CD4-positive, alpha-beta T cell (primary cell): ENCODE results near the gene PSG11. TPM values are rescaled to one million over a fixed set of nuclear protein-coding genes. Genes with fewer than 3 reads are reported as not detected.
"Not testable (repeated sequence)": the region's sequence is repeated elsewhere in the genome, so short reads cannot be mapped to it uniquely, and the experiment has no call there.

ENCODE experiments used
- ATAC-seq: fragments of 200-7000 bp; cut with Tn5 transposase; one replicate; pipeline ENCODE4 v1.10.0; 2022; ENCODE audit warnings: mild to moderate bottlenecking; ENCODE audit not compliant: poor library complexity
- CTCF ChIA-PET: fragments of 350-600 bp; sonication (Branson Sonifier 250); formaldehyde crosslinking; loops from one replicate; lab custom pipeline; 2021; ENCODE audit warnings: antibody characterized with exemption, inconsistent platforms; lab: Charles Lee
- POLR2A ChIA-PET: fragments of 350-600 bp; sonication (Branson Sonifier 250); formaldehyde crosslinking; loops from one replicate; lab custom pipeline; 2021; ENCODE audit warnings: antibody characterized with exemption, inconsistent platforms; lab: Charles Lee
- DNase-seq, 14 experiments: peaks; one replicate each; pipeline ENCODE4 v3.0.0-alpha.2; 2013 to 2020; ENCODE audit warnings: mixed read lengths in 2 of 14
- H3K27ac ChIP-seq, 2 donors: one replicate each; pipeline versions ENCODE4 v1.5.1 to v1.7.0; 2013; ENCODE audit warnings: low read length in 2 of 2, low read depth in 1 of 2, mild to moderate bottlenecking in 1 of 2
- H3K27me3 ChIP-seq, 2 experiments: 1 replicate in 1 of 2; 2 replicates in 1 of 2; pipeline versions ENCODE4 v1.6.1 to v1.7.0; 2013; ENCODE audit warnings: low read length in 2 of 2, control low read depth in 1 of 2, mild to moderate bottlenecking in 1 of 2, moderate library complexity in 1 of 2; ENCODE audit not compliant: insufficient read depth in 2 of 2, control insufficient read depth in 1 of 2
- H3K36me3 ChIP-seq: one replicate; pipeline ENCODE4 v1.6.1; 2013; ENCODE audit warnings: low read length, control low read depth; ENCODE audit not compliant: insufficient read depth
- H3K4me1 ChIP-seq: one replicate; pipeline ENCODE4 v1.6.1; 2013; ENCODE audit warnings: low read length, control low read depth; ENCODE audit not compliant: insufficient read depth
- H3K4me3 ChIP-seq: one replicate; pipeline ENCODE4 v1.5.1; 2013; ENCODE audit warnings: mild to moderate bottlenecking, low read length, moderate library complexity
- H3K9me3 ChIP-seq, 2 experiments: 1 replicate in 1 of 2; 2 replicates in 1 of 2; pipeline versions ENCODE4 v1.6.1 to v1.7.0; 2013; ENCODE audit warnings: low read length in 2 of 2, mild to moderate bottlenecking in 2 of 2, control low read depth in 1 of 2, moderate library complexity in 1 of 2; ENCODE audit not compliant: control insufficient read depth in 1 of 2, insufficient read depth in 1 of 2
- H3K27ac Mint-ChIP-seq: one replicate; pipeline ENCODE4 v1.8.0; 2020; ENCODE audit warnings: mixed read lengths
- H3K27me3 Mint-ChIP-seq: one replicate; pipeline ENCODE4 v1.8.0; 2021; ENCODE audit warnings: mixed read lengths
- H3K36me3 Mint-ChIP-seq: one replicate; pipeline ENCODE4 v1.8.0; 2021; ENCODE audit warnings: low read depth, mixed read lengths
- H3K4me1 Mint-ChIP-seq: one replicate; pipeline ENCODE4 v1.8.0; 2021; ENCODE audit warnings: low read depth, mixed read lengths
- H3K4me3 Mint-ChIP-seq: one replicate; pipeline ENCODE4 v1.8.0; 2020; ENCODE audit warnings: mild to moderate bottlenecking, mixed read lengths
- H3K9me3 Mint-ChIP-seq: one replicate; pipeline ENCODE4 v1.8.0; 2020; ENCODE audit warnings: mixed read lengths
- intact Hi-C, 2 experiments: fragments of 100-400 bp; cut with DNase I in 1 of 2; cut with micrococcal nuclease in 1 of 2; formaldehyde crosslinking; loops; one replicate each; pipeline versions ENCODE4 v1.15.1 to v1.9.0; 2023 to 2025; cut with DNase I, micrococcal nuclease
- polyA plus RNA-seq, 2 donors: library from polyadenylated mRNA; unstranded; fragments of 120-200 nt; gene quantifications; one replicate each; pipeline ENCODE4 v1.2.1, GENCODE V29; 2013
- total RNA-seq, 174 experiments: library from RNA in 2 of 174; stranded (reverse) in 2 of 174; gene quantifications; one replicate each; pipeline ENCODE4 v1.2.3 and lab custom pipeline; 2021 to 2026

The PSG11 gene
- total RNA-seq (not detected), total RNA-seq (lab: John Stamatoyannopoulos, UW) (0 to 0.16 (median 0) reads per million in 172 experiments)
- polyA plus RNA-seq (2013, experiment 1 of 2): not detected
- polyA plus RNA-seq (2013, experiment 2 of 2): not detected

DNA sequence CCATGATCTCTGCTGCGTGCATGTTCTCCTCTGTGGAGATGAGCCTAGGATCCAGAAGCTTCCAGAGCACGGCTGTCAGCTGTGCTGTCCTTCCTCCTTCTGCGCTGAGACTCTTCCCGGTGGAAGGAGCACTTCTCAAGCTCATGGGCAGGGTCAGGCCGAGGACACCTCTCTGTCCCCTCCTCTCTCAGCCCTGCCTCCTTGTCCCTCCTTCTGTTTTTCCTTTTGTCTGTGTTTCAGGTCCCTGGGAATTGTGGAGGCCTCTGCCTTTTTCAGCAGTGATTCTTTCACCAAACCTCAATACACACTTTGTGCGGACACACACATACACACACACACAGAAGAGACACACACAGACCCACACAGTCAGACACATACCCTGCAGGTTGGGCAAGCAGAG is at the start of gene PSG11:
Gene PSG11, minus strand, starts transcription at position 101 of the 400 bp plus-strand sequence. Its CDS starts 97 bp downstream, at position 4.
- H3K36me3 ChIP-seq, H3K27ac ChIP-seq, H3K4me1 ChIP-seq, H3K27me3 ChIP-seq, DNase-seq, H3K9me3 ChIP-seq, ATAC-seq, H3K4me1 Mint-ChIP-seq, POLR2A ChIA-PET, CTCF ChIA-PET, H3K36me3 Mint-ChIP-seq, H3K4me3 ChIP-seq, H3K27ac Mint-ChIP-seq, H3K9me3 Mint-ChIP-seq, intact Hi-C loops, H3K4me3 Mint-ChIP-seq: not testable (repeated sequence)
- peaks cover 30% of the 10 kb centered on the region for H3K27me3 Mint-ChIP-seq

DNA sequence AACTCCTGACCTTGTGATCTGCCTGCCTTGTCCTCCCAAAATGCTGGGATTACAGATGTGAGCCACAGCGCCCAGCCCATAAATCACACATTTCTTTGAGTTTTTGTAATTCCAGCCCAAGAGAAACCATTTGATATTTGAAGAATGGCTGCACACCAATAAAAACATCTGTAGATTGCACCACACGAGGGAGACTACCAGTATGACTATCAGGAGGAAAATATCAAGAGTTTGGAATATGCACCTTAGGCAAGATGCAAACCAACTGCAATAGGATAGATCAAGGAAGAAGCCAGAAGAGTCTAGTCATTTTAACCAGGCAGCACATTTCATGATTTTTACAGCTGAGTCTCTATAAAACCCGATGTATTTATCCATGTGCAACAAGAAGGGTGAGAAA is 36.1 kb upstream of the PSG11 start:
- H3K36me3 Mint-ChIP-seq, intact Hi-C loops, H3K9me3 Mint-ChIP-seq, H3K9me3 ChIP-seq, POLR2A ChIA-PET, ATAC-seq, DNase-seq, H3K4me1 ChIP-seq, H3K4me3 ChIP-seq, H3K4me3 Mint-ChIP-seq, H3K27ac Mint-ChIP-seq, H3K36me3 ChIP-seq, H3K27me3 ChIP-seq, H3K4me1 Mint-ChIP-seq, CTCF ChIA-PET, H3K27ac ChIP-seq: not testable (repeated sequence)
- H3K27me3 Mint-ChIP-seq: peaks cover 24% of the 10 kb centered on the region

DNA sequence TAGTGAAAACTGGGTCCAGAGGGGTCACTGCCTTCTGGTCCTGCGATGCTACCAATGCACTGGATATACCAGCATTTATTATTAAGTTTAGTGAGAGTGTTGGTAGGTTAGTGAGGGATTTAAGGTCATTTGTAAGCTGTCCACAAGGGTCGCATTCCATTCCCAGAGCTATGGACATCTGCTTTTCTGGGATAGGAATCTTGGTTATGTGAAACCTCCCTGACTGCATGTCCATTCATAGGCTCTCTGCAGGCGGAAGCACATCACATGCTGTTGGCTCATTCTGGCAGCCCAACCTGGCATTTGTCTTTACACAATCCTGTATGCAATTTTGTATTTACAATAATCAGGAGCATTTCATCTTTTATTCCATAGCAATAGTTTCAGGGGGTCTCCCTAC is 35.1 kb upstream of the PSG11 start:
- H3K9me3 ChIP-seq, H3K9me3 Mint-ChIP-seq, H3K4me1 ChIP-seq, DNase-seq, H3K4me1 Mint-ChIP-seq, intact Hi-C loops, H3K36me3 Mint-ChIP-seq, H3K36me3 ChIP-seq, H3K4me3 Mint-ChIP-seq, ATAC-seq, H3K27ac ChIP-seq, H3K4me3 ChIP-seq, H3K27ac Mint-ChIP-seq, CTCF ChIA-PET, POLR2A ChIA-PET, H3K27me3 ChIP-seq: not testable (repeated sequence)
- H3K27me3 Mint-ChIP-seq: peaks cover 14% of the 10 kb centered on the region

DNA sequence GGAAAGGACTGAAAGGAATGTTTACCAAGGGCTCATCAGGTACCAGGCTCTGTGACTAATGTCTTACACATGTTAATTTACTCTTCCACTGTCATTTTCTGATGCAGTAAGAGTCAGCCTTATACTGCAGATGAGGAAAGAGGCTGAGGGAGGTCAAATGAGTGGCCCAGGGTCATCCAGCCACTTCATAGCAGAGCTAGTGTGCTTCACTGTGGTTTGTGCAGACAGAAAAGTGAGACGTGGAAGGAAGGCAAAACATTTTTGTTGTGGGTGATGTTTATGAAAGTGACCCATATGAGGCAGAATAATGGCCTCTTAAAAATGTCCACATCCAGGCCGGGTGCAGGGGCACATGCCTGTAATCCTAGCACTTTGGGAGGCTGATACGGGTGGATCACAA is 34.0 kb upstream of the PSG11 start:
- H3K36me3 ChIP-seq, POLR2A ChIA-PET, ATAC-seq: not testable (repeated sequence)

DNA sequence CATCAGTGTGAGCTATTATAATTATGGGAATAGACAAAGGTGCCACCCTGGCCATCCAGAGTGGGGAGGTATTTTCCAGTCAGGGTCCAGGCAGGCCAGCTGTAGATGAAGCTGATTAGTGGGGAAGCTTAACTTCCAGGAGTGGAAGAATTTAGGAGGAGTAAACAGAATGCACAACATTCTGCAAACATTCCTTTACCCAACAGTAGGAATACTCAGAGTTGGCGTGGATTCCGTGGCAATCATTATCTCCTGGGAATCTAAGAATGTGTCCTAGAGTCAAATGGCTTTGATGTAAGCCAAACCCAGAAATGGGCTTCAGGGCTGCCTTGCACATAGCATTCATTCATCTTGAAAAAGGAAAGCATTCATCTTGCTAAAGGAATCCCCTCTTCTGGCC is 33.2 kb upstream of the PSG11 start:
- intact Hi-C loops, CTCF ChIA-PET, H3K27me3 ChIP-seq, DNase-seq, H3K4me1 Mint-ChIP-seq, H3K9me3 Mint-ChIP-seq, ATAC-seq, H3K36me3 Mint-ChIP-seq, H3K4me3 Mint-ChIP-seq, H3K9me3 ChIP-seq, H3K36me3 ChIP-seq, H3K27ac ChIP-seq, H3K4me1 ChIP-seq, H3K27ac Mint-ChIP-seq, POLR2A ChIA-PET, H3K4me3 ChIP-seq: not testable (repeated sequence)
- H3K27me3 Mint-ChIP-seq: peaks cover 11% of the 10 kb centered on the region

More for the DNA sequence above, 34.0 kb upstream of the PSG11 start:
- H3K4me3 ChIP-seq, H3K4me1 ChIP-seq, H3K27me3 ChIP-seq, CTCF ChIA-PET, H3K9me3 Mint-ChIP-seq, intact Hi-C loops, H3K27ac Mint-ChIP-seq, H3K4me1 Mint-ChIP-seq, H3K4me3 Mint-ChIP-seq, DNase-seq, H3K9me3 ChIP-seq, H3K36me3 Mint-ChIP-seq, H3K27ac ChIP-seq: not testable (repeated sequence)
- H3K27me3 Mint-ChIP-seq: peaks cover 11% of the 10 kb centered on the region

DNA sequence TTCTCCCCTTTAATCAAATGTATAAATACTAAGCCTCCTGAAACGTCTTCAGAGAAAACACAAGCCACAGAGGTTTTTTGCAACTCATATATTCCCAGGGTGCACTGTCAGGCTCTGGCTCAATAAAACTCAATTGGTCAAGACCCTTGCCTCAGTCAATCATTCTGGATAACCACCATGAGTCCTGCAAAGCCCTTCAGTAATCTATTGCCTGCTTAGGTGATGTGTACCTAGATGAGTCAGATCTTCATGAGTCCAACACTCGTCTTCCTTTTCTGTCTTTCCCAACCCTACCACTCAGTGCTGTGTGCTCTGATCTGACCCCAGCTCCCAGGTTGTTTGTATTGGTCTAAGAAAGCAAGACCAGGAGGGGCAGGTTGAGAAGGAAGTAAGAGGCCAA is 32.2 kb upstream of the PSG11 start:
- DNase-seq, H3K4me1 Mint-ChIP-seq, H3K9me3 ChIP-seq, POLR2A ChIA-PET, H3K4me3 Mint-ChIP-seq, CTCF ChIA-PET, H3K36me3 Mint-ChIP-seq, ATAC-seq, H3K36me3 ChIP-seq, H3K27ac ChIP-seq, H3K4me3 ChIP-seq, H3K27me3 ChIP-seq, H3K4me1 ChIP-seq, intact Hi-C loops, H3K27ac Mint-ChIP-seq, H3K9me3 Mint-ChIP-seq: not testable (repeated sequence)
- peaks cover 11% of the 10 kb centered on the region for H3K27me3 Mint-ChIP-seq

DNA sequence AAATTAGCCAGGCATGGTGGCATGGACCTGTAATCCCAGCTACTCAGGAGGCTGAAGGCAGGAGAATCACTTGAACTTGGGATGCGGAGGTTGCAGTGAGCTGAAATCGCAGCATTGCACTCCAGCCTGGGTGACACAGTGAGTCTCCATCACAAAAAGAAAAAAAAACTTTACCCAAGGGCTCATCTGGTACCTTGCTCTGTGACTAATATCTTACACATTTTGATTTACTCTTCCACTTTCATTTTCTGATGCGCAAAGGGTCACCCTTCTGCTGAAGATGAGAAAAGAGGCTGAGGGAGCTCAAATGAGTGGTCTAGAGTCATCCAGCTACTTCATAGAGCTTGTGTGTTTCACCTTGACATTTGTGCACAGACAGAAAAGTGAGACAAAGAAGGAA is 21.7 kb upstream of the PSG11 start:
- CTCF ChIA-PET, H3K36me3 Mint-ChIP-seq, H3K27me3 ChIP-seq, H3K9me3 ChIP-seq, DNase-seq, H3K4me1 ChIP-seq, H3K9me3 Mint-ChIP-seq, H3K4me1 Mint-ChIP-seq, H3K4me3 Mint-ChIP-seq, H3K4me3 ChIP-seq, POLR2A ChIA-PET, intact Hi-C loops, H3K27ac ChIP-seq, H3K27me3 Mint-ChIP-seq, ATAC-seq, H3K36me3 ChIP-seq, H3K27ac Mint-ChIP-seq: not testable (repeated sequence)
